Kasumi-1 (cell line): Measurements from ENCODE around the gene HYAL3.

ENCODE experiments used
- DNase-seq, 2 experiments: peaks; one replicate each; lab custom pipeline; 2025; lab: John Stamatoyannopoulos, UW

Gene HYAL3

DNA sequence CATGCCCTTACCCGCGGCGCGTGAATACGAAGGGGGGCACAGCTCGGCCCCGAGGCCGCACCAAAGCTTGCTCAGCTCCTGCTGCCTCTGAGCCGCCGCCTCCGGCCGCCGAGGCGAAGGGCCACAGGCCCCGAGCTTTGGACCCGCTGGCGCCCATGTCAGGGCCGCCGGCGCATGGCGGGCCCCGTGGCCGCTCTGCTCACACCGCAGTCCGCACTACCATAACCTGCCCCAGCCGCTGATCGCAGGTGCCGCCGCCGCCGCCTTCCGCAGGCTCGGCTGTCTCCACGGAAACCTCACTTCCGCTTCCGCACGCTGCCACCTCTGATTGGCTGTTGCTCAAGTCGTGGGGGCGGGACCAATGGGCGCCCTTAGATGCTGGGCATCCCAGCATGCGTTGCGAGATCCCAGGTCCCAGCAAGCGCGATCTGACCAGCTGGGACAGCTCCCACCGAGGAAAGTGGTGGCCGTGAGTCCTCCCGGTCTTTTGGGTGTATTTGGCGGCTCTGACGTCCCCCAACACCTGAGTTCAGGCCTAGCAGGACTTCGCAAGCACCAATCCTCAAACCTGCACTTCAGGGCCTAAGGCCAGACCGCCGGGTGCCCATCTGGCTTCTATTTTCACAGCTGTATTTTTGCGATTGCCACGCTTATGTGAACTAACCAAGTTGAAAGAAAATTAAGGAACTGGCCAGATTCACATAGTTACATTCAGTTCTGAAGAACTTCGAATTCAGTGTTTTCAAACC is 28.9 kb upstream of the HYAL3 start, which contains the start of gene TUSC2:
Gene TUSC2, minus strand, starts transcription at position 281 of the 749 bp plus-strand sequence. Its CDS starts 124 bp downstream, at position 157.
- peak; percentile 94 for DNase-seq

- no peak for DNase-seq
These were observed 27.9 kb upstream of the HYAL3 start for GRCh38 chr3:50327129-50327528.

DNA sequence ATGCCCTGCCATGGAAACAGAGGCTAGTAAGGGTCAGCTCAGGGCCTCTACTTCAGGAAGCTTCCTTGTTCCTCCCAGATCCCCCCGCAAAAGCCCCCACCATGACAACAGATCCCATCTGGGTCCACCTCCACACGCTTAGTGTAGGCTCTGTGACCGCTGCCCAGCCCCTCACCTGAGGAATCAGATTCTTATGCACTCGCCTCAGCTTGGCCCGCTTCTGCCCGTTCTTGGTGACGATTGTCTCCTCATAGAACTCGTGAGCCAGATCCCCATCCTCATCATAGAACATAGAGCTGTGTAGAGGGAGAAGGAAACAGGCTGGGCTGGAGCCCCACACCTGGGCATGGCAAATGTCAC is 27.0 kb upstream of the HYAL3 start:
- DNase-seq: no peak

- peak in 1 of 2 experiments; percentile 19 for DNase-seq
These were observed 26.4 kb upstream of the HYAL3 start for GRCh38 chr3:50325497-50326181.

DNA sequence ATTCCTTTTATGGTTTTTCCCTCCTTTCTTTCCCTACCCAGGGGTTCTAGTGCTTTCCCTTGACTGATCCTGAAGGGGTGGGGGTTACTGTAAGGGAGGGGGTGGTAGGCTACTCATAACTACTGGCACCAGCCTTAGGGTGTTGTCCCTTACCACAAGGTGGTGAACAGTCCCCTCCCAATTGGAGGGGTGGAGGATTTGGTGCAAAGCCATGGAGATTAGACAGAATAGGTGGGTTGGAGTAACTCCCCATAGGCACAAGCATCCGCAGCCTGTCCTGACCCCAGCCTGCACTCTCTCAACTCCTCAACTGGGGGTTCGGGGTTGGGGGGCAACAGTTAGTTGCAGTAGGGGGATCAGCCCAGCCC is 25.9 kb upstream of the HYAL3 start:
- DNase-seq: no peak

DNA sequence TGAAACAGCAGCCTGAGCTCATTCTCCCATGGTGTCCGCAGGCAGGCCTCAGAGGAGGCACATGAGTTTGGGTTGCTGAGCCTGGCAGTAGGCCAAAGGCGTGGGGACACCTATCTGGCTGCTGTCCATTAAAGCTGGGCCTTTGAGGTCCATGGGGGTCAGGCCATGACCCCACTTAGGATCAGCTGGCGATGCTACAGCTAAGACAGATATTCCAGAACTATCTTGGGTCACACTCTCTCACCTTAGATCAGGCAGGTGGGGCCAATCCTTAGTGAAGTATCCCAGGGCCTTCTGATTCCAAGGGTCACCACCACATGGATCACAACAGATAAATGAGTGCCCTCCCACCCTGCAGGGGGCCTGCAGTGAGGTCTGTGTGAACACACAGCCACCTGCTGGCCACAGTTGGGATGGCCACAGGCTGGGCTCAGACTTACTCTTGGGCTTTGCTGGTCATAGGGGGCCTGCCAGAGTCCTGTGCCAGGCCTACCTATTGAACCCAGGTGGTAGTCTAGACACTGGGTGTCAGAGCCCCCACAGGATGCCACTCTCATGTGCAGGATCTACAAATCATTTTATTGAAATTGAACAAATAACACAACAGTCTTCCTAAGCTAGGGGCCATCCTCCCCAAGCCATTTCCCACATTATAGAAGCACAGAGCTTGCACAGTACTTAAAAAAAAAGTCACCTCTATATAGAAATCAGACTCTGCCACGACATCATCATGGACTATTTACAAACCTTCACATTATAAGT is 25.3 kb upstream of the HYAL3 start:
- DNase-seq: peak; percentile 48 to 78

GRCh38 chr3:50323614-50324199 is 24.5 kb upstream of the HYAL3 start:
- DNase-seq: no peak

DNA sequence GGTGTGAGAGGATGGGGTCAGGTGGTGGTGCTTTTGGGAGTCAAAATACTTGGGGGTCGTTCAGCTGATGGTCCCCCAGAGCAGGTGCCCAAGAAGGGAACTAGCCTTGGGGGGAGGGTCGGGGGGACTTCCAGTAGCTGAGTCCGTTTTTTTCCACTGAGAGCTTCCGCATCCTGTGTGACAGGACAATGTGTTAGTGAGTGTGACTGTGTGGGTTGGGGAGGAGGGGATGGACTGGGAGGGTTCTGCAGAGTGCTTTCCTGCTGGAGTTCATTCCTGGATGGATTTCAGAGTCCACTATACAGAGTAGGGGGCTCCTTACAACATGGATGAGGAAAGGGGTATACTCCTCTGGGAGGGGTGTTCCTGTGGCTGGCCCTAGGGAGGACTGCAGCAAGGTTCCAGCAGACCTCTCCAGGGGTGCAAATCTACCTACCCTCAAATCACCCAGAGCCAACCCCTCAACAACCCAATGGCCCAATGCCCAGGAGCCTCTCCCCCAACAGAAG is 23.9 kb upstream of the HYAL3 start:
- DNase-seq: no peak

DNA sequence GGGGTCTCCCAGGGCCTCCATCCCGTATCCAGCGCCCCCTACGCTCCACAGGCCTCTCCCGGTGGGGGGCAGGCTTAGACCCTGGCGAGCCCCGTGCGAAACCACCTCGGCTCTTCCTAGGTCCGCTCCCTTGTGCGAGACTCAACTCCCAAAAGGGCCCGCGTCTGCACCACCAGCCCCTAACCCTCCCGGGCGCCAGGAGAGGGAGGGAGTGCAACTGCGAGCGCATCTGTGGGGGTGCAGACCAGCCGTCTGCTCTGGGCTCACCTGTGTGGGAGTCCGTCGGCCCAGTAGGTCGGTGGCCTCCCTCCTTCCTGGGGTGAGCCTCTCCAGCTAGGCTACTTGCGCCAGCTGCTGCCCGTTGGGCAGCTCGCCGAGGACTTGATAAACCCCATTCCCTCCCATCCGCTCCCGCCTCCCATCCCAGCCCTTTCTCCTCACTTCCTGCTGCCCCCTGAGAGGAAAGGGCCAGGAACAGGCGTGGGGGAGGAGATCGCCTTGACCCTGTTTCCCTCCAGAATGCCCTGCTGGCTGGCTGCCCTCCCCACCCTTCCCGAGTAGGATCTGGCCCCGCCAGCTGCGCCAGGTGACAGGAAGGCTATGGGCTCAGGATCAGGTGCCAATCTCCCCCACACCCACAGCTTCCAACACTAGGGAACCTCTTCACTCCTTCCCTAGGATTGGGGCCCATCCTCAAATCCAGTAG is 23.3 kb upstream of the HYAL3 start, which contains the start of gene HYAL2:
Gene HYAL2, minus strand, starts transcription at position 360 of the 706 bp plus-strand sequence. CDS start 2,256 bp downstream, outside the sequence.
- no peak for DNase-seq

- DNase-seq: no peak
These were observed 22.8 kb upstream of the HYAL3 start for GRCh38 chr3:50322115-50322385.

DNA sequence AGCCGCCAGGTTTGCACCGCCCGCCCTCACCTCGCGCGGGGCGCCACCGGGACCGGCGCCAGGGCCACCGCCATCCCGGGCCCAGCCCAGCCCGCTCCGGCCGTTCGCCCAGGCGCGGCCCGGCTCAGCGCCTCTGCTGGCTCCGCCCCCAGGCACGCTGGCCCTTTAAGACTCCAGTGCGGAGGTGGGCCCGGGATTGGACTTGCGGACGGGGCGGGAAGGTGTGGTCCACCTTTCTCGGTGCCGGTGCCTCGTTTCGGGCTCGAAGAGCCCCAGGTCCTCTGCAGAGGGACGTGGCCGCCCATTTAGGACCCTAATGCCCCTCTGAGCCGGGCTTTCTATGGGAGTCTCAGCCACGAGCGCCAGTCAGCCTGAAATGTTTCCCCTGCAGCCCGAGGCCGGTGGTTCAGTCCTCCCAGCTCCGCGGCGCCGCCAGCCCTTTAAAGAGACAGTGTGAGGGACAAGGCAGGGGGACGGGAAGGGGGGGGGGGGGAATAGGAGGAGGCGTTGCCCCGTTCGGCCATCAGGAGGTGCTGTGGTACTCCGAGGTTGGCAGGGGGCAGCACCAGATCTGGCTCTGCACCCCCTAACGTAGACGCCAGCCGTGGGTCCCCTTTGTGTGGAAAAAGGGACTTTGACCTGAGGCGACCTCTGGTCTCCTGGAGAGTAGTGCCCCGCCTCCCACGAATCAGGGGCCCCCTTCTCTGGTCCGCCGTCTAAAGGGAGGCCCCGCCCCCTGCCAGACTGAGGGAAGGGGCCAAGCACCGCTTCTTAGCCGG is 22.3 kb upstream of the HYAL3 start:
- peak; percentile 88 to 90 for DNase-seq

DNA sequence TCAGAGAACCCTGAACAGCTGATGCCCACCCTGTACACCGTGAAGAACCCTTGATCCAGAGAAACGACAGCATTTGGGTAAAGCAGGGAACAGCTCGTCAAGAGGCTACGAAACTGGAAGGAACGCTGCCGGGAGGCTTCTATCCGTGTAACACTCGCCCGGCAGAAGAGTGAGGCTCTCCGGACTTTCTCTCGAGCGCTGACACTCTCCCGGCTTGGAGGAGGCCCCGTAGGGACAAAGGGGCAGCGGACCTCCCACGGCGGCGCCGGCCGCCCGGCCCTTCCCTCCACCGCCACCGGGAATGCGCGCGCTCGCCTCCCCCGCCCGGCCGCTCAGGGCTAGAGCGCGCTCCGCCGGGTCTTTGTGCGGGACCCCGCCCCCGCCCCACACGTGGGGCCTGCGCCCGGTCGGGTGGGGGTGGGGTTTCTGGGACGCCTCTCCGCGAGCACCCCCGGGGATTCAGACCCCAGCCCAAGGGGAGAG is 21.7 kb upstream of the HYAL3 start:
- peak; percentile 48 to 58 for DNase-seq

- DNase-seq: no peak
These were observed 20.9 kb upstream of the HYAL3 start for GRCh38 chr3:50319894-50320625.

GRCh38 chr3:50319181-50319893 is 20.1 kb upstream of the HYAL3 start:
- DNase-seq: no peak

GRCh38 chr3:50318615-50319014 is 19.4 kb upstream of the HYAL3 start:
- DNase-seq: no peak

GRCh38 chr3:50318163-50318562 is 19.0 kb upstream of the HYAL3 start:
- no peak for DNase-seq

- no peak for DNase-seq
These were observed 18.1 kb upstream of the HYAL3 start for GRCh38 chr3:50317300-50317699.

DNA sequence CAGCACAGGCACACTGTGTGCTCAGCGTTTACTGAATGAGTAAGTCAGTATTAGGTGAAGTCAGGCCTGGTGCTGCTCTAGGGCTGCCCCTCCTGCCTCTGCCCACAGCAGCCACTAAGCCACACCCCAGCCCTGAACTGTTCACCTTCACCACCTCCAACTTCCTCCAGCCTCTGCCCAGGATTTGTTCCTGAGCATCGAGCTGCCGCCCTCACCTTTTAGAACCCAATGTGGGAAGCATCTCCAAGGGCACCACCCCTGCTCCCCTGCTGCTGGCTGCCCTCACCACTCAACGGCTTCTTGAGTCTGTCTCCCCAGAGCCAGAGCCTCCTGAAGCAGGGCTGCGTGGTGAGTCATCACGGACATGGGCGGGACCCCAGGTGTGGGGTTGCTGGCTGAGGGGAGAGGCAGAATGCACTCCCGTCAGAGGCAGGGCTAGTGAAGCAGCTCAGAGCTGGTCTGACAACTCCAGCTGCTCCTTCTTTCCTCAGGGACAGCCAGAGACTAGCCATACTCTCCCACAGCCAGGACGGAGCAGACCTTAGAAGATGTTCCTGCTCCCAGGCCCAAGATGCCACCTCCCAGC is 17.5 kb upstream of the HYAL3 start:
- no peak for DNase-seq

- no peak for DNase-seq
These were observed 15.6 kb upstream of the HYAL3 start for GRCh38 chr3:50314816-50315215.
